ENCODE measurements around the gene STOML1. TPM values are rescaled to one million over a fixed set of nuclear protein-coding genes. Genes with fewer than 3 reads are reported as not detected.

The STOML1 gene
- total RNA-seq, 6 experiments from 2014 or later, result 7.2 to 12.7 (median 8.3) TPM

DNA sequence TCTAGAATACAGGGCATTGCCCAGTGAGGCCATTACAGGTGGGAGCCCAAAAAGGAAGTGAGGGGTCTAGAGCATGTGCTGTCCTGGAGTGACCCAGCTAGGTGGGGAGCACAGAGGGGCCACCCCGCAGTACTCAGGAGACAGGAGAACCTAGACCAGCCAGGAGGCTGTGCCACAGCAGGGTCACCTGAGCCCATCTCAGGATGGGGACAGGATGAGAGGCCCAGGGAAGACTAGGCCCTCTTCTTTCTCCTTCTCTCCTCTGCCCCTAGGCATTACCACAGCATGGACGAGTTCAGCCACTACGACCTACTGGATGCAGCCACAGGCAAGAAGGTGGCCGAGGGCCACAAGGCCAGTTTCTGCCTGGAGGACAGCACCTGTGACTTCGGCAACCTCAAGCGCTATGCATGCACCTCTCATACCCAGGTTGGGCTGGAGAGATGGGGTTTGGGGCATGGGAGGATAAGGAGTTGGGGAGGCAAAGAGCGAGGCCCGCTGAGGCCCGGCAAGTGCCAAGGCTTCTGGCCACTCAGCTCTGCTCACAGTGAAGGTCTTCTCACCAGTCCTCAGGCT lies 45.2 kb downstream of the STOML1 start:
- ATAC-seq (no peak), DNase-seq (peak in 1 of 3 donors; percentile 7)
- WGBS (ENCODE audit: insufficient coverage, low coverage, low lambda C conversion rate, missing lambda C conversion rate), result no CpG with 5 or more reads among the region's 9 CpGs
- Histone ChIP-seq H3K4me3 (no peak overlapping the region), H3K4me1 (no peaks in the 10 kb centered on the region), H3K27ac (no peak overlapping the region), H3K9me3 (no peaks in the 10 kb centered on the region), H3K27me3 (no peaks in the 10 kb centered on the region), H3K36me3 (no peaks in the 10 kb centered on the region)
- intact Hi-C loops (cut with DNase I), result no loop called here
- no peak for TF ChIP-seq POLR2A (IDR thresholded peaks at IDR 0.05)
- TF ChIP-seq CTCF (IDR thresholded peaks at IDR 0.05), result no peak

DNA sequence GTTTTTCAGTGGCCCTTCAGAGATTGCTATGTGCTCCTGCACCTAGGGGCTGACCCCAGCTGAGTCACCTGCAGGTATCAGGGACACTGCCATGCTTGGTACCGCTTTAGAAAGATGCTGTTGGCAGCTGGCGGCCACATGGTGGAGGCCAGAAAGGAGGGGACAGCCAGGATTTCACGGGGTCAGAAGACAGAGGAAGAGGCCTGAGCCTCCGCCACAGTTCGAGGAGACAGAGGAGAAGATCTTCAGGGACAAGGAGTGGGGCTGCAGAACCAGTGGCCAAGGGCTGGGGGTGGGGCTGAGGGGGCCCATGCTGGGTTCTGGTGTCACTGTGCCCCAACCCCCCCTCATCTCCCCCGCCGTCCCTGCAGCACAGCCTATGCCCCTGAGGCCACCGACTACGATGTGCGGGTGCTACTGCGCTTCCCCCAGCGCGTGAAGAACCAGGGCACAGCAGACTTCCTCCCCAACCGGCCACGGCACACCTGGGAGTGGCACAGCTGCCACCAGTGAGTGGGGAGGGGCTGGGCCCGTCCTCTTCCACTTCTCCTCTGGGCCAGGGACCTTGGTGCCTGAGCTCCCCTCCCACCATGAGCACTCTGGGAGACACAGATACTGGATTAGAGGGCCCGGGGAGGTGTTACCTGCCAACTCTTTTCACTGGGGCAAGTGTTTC lies 45.9 kb downstream of the STOML1 start:
- Histone ChIP-seq H3K4me1 (no peaks in the 10 kb centered on the region), H3K9me3 (no peaks in the 10 kb centered on the region), H3K27ac (no peak overlapping the region), H3K4me3 (no peak overlapping the region), H3K36me3 (no peaks in the 10 kb centered on the region), H3K27me3 (no peaks in the 10 kb centered on the region)
- WGBS (ENCODE audit: insufficient coverage, low coverage, low lambda C conversion rate, missing lambda C conversion rate), result 67% methylated on average over 4 of the region's 17 CpGs
- intact Hi-C loops (cut with DNase I), result no loop called here
- no peak for TF ChIP-seq CTCF (IDR thresholded peaks at IDR 0.05)
- TF ChIP-seq POLR2A (IDR thresholded peaks at IDR 0.05), result no peak
- no peak for ATAC-seq
- DNase-seq, result peak in 1 of 3 donors; percentile 13

DNA sequence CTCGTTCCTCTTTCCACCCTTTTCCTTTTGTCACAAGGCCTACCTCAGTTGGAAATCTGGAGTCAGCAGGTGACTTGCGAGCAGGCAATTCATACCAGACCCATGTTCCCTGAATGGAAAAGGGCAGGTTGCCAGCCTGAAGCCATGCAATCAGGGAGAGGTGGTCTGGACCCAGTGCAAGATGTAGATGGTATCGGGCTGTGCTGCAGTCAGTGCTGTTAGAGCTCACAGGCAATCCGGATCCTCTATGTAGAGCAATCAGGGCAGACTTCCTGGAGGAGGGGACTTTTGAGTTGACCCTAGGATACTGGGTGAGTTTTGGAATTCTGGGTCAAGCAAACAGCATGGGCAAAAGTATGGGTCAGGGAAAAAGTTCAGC lies 47.0 kb downstream of the STOML1 start:
- Histone ChIP-seq H3K4me3 (no peak overlapping the region), H3K27ac (no peak overlapping the region), H3K27me3 (no peaks in the 10 kb centered on the region), H3K9me3 (no peaks in the 10 kb centered on the region), H3K36me3 (no peaks in the 10 kb centered on the region), H3K4me1 (peaks cover 0 to 8% (median 0%) of the 10 kb centered on the region in 4 donors)
- intact Hi-C loops (cut with DNase I), result no loop called here
- WGBS (ENCODE audit: insufficient coverage, low coverage, low lambda C conversion rate, missing lambda C conversion rate), result 81% methylated on average over 2 of the region's 4 CpGs
- ATAC-seq (no peak), DNase-seq (no peak)
- TF ChIP-seq POLR2A (IDR thresholded peaks at IDR 0.05) (no peak), CTCF (IDR thresholded peaks at IDR 0.05) (no peak)

DNA sequence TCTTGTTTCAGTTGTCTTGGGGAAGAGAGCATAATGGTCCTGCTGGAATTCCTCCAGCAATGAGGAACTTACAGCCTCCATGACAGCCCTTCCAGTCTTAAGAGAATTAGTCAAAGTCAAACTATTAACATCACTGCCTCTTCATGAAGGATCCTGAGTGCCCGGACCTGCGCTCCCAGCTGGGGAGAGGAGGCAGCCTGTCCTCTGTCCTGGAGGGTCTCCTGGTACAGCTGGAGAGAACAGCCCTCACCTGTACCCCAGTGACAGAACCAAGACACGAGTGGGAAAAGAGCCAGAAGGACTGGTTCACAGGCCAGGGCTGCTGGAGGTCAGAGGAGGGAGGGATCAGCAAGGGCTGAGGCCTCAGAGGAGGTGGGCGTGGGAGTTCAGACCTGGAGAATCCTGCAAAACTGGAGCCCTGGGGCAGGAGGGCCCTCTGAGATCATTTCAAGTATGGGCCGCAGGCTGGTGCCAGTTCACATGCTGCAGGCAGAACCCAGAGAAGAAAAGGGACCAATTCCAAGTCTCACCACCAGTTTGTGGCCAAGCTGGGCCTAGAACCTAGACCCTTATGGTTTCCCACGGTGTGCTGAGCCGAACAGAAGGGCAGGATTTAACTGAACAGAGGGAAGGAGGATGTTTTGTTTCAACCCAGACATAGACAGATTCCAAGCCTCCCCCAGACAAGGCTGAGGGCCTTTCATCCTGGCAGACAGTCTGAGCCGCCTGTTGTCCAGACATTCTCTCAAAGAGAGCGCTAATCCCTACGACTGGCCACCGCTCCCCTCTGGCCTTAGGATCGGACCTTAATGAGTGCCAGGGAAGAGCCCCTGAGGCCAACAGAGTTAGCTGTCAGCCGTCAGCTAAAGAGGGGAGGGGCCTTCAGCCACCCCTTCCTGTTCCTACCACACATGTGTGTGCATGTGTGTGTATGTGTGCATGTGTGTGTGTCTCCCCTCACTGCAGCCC lies 47.6 kb downstream of the STOML1 start:
- ATAC-seq, result no peak
- Histone ChIP-seq H3K36me3 (no peaks in the 10 kb centered on the region), H3K27ac (no peak overlapping the region), H3K4me1 (peaks cover 0 to 12% (median 0%) of the 10 kb centered on the region in 4 donors), H3K27me3 (no peaks in the 10 kb centered on the region), H3K4me3 (no peak overlapping the region), H3K9me3 (no peaks in the 10 kb centered on the region)
- peak in 1 of 3 donors; percentile 42 for DNase-seq
- WGBS (ENCODE audit: insufficient coverage, low coverage, low lambda C conversion rate, missing lambda C conversion rate), result 60% methylated on average over 1 of the region's 13 CpGs
- intact Hi-C loops (cut with DNase I), result no loop called here
- TF ChIP-seq CTCF (IDR thresholded peaks at IDR 0.05), result no peak
- TF ChIP-seq POLR2A (IDR thresholded peaks at IDR 0.05), result no peak
